ENCODE results near the gene TCN2. TPM values are rescaled to one million over a fixed set of nuclear protein-coding genes. Genes with fewer than 3 reads are reported as not detected.

The TCN2 gene
- total RNA-seq, 1 experiment from 2014 or later: 11.5 TPM

DNA sequence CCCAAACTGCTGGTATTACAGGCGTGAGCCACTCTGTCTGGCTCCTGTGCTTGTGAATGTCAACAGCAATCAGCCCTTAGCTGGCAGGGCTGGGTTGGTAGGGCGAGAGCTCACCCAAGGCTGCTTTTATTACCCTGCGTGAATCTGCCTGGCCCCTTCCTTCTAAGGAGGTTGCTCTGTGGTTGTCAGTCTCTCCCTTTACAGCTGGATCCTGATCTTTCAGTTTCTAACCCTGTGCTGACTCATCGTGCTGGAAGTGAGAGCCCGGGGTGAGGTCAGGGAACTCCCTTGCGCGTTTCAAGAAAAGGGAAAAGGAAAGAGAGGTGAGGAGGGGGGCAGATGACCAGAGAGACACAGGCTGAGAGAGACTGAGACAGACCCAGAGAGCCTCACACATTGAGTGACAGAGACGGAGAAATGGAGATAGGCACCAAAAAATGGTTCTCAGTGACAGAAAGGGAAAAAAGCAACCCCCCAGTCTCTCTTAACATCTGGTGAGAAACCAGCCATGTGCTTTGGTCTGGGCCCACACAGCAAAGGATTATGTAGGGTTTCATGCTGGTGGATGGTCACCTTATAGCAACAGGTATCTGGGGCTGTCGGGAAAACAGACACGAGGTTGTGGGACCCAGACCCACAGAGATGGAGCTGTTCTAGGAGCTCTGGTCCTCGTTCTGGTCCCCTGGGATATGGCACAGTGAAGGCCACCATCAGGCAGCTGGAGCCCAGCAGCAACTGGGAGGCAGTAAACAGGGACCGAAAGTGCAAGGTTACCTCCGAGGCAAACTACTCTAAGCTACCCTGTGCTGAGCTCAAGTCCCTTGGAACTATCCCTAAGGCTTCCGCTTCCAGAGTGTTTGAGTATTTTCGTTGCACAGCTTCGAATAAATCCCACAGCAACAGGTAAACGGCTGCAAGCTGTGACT lies 2.5 kb downstream of the TCN2 start:
- Histone ChIP-seq H3K4me1 (replicated peaks; ENCODE audit: insufficient read depth) (peaks cover 28% of the 10 kb centered on the region), H3K9me2 (ENCODE audit: insufficient read depth) (no peaks in the 10 kb centered on the region), H4K20me1 (ENCODE audit: insufficient read depth) (no peaks in the 10 kb centered on the region), H3K27ac (peak overlapping the region; percentile 71), H2AFZ (no peak overlapping the region), H3K27me3 (ENCODE audit: insufficient read depth, low read depth) (no peaks in the 10 kb centered on the region), H3K36me3 (ENCODE audit: low read depth) (no peaks in the 10 kb centered on the region), H3K79me2 (ENCODE audit: low read depth) (no peaks in the 10 kb centered on the region), H3K9me3 (ENCODE audit: insufficient read depth, low read depth) (no peaks in the 10 kb centered on the region), H3K4me2 (peak overlapping the region; percentile 73), H3F3A (ENCODE audit: insufficient read depth, low read depth) (peaks cover 20% of the 10 kb centered on the region), H3K4me3 (no peak overlapping the region)
- TF ChIP-seq, protein P1, sequence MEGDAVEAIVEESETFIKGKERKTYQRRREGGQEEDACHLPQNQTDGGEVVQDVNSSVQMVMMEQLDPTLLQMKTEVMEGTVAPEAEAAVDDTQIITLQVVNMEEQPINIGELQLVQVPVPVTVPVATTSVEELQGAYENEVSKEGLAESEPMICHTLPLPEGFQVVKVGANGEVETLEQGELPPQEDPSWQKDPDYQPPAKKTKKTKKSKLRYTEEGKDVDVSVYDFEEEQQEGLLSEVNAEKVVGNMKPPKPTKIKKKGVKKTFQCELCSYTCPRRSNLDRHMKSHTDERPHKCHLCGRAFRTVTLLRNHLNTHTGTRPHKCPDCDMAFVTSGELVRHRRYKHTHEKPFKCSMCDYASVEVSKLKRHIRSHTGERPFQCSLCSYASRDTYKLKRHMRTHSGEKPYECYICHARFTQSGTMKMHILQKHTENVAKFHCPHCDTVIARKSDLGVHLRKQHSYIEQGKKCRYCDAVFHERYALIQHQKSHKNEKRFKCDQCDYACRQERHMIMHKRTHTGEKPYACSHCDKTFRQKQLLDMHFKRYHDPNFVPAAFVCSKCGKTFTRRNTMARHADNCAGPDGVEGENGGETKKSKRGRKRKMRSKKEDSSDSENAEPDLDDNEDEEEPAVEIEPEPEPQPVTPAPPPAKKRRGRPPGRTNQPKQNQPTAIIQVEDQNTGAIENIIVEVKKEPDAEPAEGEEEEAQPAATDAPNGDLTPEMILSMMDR (conservative IDR thresholded peaks at IDR 0.05): no peak
- TF ChIP-seq EZH2 (IDR thresholded peaks at IDR 0.05; ENCODE audit: low read depth): no peak
- BruUV-seq (replicated peaks): TSS peak; percentile 35
- ChIA-PET POLR2A (ENCODE audit: unreplicated experiment) (interaction anchor here (0.5 to 0.6 kb wide), 4 partner anchors 120 to 245 kb away, joined by 3 to 22 read pairs (median 6); no protein-coding TSS in a partner anchor), CTCF (interaction anchor here (0.5 to 1.7 kb wide), 6 partner anchors 15 to 221 kb away, joined by 3 to 10 read pairs (median 3); no protein-coding TSS in a partner anchor)
- peak; percentile 65 to 86 for DNase-seq
- intact Hi-C loops (cut with micrococcal nuclease; ENCODE audit: unreplicated experiment): loop anchor here (10.0 kb wide), 2 partner anchors 185 to 345 kb away; partner anchors contain the start of genes MTFP1 and OSM

DNA sequence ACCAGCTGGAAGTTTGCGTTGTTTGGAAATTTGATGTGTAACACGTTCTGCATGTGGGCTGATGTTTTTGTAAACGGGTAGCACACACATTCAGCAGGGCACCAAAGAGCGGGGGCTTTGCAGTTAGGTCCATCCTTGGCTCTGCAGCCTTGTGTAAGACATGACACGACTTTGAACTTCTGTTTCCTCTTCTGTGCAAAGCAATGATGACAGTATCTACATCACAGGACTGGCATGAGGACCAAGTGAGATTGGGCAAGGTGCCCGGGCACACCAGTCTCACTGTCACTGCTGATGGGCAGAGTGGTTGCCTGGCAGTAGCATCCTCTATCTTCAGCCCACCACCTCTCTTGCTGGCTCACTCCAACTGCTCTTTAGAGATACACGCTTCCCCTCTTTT lies 3.3 kb downstream of the TCN2 start:
- TF ChIP-seq EZH2 (IDR thresholded peaks at IDR 0.05; ENCODE audit: low read depth): no peak
- TF ChIP-seq, protein P1 (conservative IDR thresholded peaks at IDR 0.05): no peak
- peaks cover 36% of the 10 kb centered on the region for H3K4me1 ChIP-seq (replicated peaks; ENCODE audit: insufficient read depth)
- ChIA-PET CTCF (interaction anchor here (0.7 kb wide), 1 partner anchor 221 kb away, joined by 3 read pairs; no protein-coding TSS in a partner anchor), POLR2A (ENCODE audit: unreplicated experiment) (no interaction called here)
- H2AFZ ChIP-seq: no peak overlapping the region
- H3K4me3 ChIP-seq: no peak overlapping the region
- no TSS peak for BruUV-seq (replicated peaks)
- H3K27ac ChIP-seq: no peak overlapping the region
- intact Hi-C loops (cut with micrococcal nuclease; ENCODE audit: unreplicated experiment): no loop called here
- H3K27me3 ChIP-seq (ENCODE audit: insufficient read depth, low read depth): no peaks in the 10 kb centered on the region
- no peaks in the 10 kb centered on the region for H3K9me3 ChIP-seq (ENCODE audit: insufficient read depth, low read depth)
- no peak for DNase-seq
- no peaks in the 10 kb centered on the region for H3K36me3 ChIP-seq (ENCODE audit: low read depth)
- H3K4me2 ChIP-seq: no peak overlapping the region
- H3F3A ChIP-seq (ENCODE audit: insufficient read depth, low read depth): peaks cover 20% of the 10 kb centered on the region
- H3K79me2 ChIP-seq (ENCODE audit: low read depth): no peaks in the 10 kb centered on the region
- no peaks in the 10 kb centered on the region for H4K20me1 ChIP-seq (ENCODE audit: insufficient read depth)
- H3K9me2 ChIP-seq (ENCODE audit: insufficient read depth): no peaks in the 10 kb centered on the region

DNA sequence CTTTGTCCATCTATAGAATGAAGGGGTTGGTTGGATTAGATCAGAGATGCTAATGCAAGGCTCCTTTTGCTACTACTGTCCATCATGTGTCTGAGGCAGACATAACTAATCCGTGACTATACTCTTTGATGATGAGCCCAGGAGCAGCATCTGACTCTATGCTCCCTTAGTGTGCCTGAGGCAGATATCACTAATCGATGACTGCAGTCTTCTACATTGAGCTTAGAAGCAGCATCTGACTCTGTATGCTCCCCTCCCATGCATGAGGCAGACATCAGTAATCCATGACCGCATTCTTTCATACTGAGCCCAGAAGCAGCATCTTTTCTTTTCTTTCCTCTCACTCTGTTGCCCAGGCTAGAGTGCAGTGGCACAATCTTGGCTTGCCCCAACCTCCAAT lies 4.2 kb downstream of the TCN2 start:
- no peak for DNase-seq
- Histone ChIP-seq H3K79me2 (ENCODE audit: low read depth) (no peaks in the 10 kb centered on the region), H3K4me2 (no peak overlapping the region), H3K4me1 (replicated peaks; ENCODE audit: insufficient read depth) (peaks cover 31% of the 10 kb centered on the region), H3F3A (ENCODE audit: insufficient read depth, low read depth) (peaks cover 20% of the 10 kb centered on the region), H3K4me3 (no peak overlapping the region), H4K20me1 (ENCODE audit: insufficient read depth) (no peaks in the 10 kb centered on the region), H3K9me2 (ENCODE audit: insufficient read depth) (no peaks in the 10 kb centered on the region), H3K36me3 (ENCODE audit: low read depth) (no peaks in the 10 kb centered on the region), H3K9me3 (ENCODE audit: insufficient read depth, low read depth) (no peaks in the 10 kb centered on the region), H3K27ac (no peak overlapping the region), H3K27me3 (ENCODE audit: insufficient read depth, low read depth) (no peaks in the 10 kb centered on the region), H2AFZ (no peak overlapping the region)
- ChIA-PET CTCF (no interaction called here), POLR2A (ENCODE audit: unreplicated experiment) (no interaction called here)
- TF ChIP-seq, protein P1 (conservative IDR thresholded peaks at IDR 0.05): no peak
- no peak for TF ChIP-seq EZH2 (IDR thresholded peaks at IDR 0.05; ENCODE audit: low read depth)
- no TSS peak for BruUV-seq (replicated peaks)
- intact Hi-C loops (cut with micrococcal nuclease; ENCODE audit: unreplicated experiment): no loop called here
